Glutamatergic neuron (in vitro differentiated cells): ENCODE data around the gene FAM3A. TPM values are rescaled to one million over a fixed set of nuclear protein-coding genes. Genes with fewer than 3 reads are reported as not detected.
"Not testable (repeated sequence)": the region's sequence is repeated elsewhere in the genome, so short reads cannot be mapped to it uniquely, and the experiment has no call there.

ENCODE experiments used
- DNase-seq: peaks from one replicate; pipeline ENCODE4 v3.0.0; 2022
- H3K27ac Mint-ChIP-seq: one replicate; pipeline ENCODE4 v1.8.0; 2020; ENCODE audit warnings: mild to moderate bottlenecking, mixed read lengths, inconsistent platforms; ENCODE audit not compliant: unreplicated experiment
- H3K27me3 Mint-ChIP-seq: one replicate; pipeline ENCODE4 v1.8.0; 2020; ENCODE audit warnings: mild to moderate bottlenecking, moderate library complexity, mixed read lengths, inconsistent platforms; ENCODE audit not compliant: unreplicated experiment
- H3K36me3 Mint-ChIP-seq: one replicate; pipeline ENCODE4 v1.8.0; 2020; ENCODE audit warnings: mild to moderate bottlenecking, mixed read lengths, inconsistent platforms; ENCODE audit not compliant: unreplicated experiment
- H3K4me1 Mint-ChIP-seq: one replicate; pipeline ENCODE4 v1.8.0; 2020; ENCODE audit warnings: mild to moderate bottlenecking, low read depth, mixed read lengths, inconsistent platforms; ENCODE audit not compliant: unreplicated experiment
- H3K4me3 Mint-ChIP-seq: one replicate; pipeline ENCODE4 v1.8.0; 2020; ENCODE audit warnings: mild to moderate bottlenecking, mixed read lengths, inconsistent platforms; ENCODE audit not compliant: unreplicated experiment
- H3K9me3 Mint-ChIP-seq: one replicate; pipeline ENCODE4 v1.8.0; 2020; ENCODE audit warnings: mild to moderate bottlenecking, moderate library complexity, mixed read lengths, inconsistent platforms; ENCODE audit not compliant: unreplicated experiment
- CTCF ChIP-seq: fragments of 200-600 bp; sonication (generic); IDR thresholded peaks from one replicate; pipeline ENCODE4 v1.5.0; 2021; ENCODE audit not compliant: partially characterized antibody, unreplicated experiment
- long read RNA-seq: library from polyadenylated mRNA; unstranded; transcript quantifications from one replicate; pipeline ENCODE4 v2.0.0, GENCODE V29; 2020; ENCODE audit not compliant: unreplicated experiment
- total RNA-seq: library from RNA; stranded (reverse); fragmentation: NEBNext Ultra II Directional; extraction: Animal tissue kit (Norgen Biotek cat#: 25700); gene quantifications from one replicate; pipeline ENCODE4 v1.2.1, GENCODE V29; 2021; ENCODE audit not compliant: unreplicated experiment

The FAM3A gene
- 32.0 TPM for total RNA-seq
- long read RNA-seq, partial matches to known transcripts, result 5 of 20 reads
- long read RNA-seq, other reads (novel, unspliced or antisense), result 8 of 20 reads

DNA sequence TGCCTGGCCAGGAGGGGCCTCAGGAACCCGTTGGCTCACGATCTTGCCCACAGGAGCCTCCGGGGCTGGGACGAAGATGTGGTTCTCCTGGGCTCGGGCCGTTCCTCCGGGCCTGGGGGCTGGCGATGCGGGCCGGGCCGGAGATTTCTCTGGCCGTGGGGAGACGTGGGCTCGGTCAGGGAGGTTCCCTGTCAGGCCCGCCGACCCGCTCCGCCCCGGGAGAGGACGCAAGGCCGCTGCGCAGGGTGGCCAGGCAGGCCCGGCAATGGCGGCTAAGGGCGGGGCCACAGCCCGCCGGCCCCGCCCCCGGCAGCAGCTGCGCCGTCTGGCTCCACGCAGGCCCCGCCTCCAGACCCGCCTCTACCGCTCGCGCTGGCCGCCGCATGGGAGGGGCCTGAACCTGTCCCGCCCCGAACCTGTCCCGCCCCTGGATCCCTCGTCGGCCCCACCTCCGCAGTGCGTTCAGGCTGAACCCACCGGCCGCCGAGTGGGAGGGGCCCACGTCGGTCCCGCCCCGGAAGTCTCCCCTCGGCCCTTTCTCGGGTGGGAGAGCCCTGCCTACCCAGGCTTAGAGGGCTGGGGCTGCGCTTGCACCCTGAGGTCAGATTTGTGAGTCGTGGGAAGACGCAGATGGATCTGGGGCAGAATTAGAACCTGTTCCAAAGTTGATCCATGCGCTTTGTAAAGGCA is at the start of gene FAM3A:
Gene FAM3A, minus strand, starts transcription at position 267 of the 690 bp plus-strand sequence. CDS start 460 bp downstream, outside the sequence.
- Mint-ChIP-seq H3K4me3 (peak within 1 kb of the TSS; percentile 87), H3K4me1 (peaks cover 6% of the 10 kb centered on the region), H3K27me3 (no peaks in the 10 kb centered on the region), H3K9me3 (no peaks in the 10 kb centered on the region), H3K27ac (peak within 1 kb of the TSS; percentile 86), H3K36me3 (no peaks in the 10 kb centered on the region)
- DNase-seq, result peak; percentile 93
- no peak for TF ChIP-seq CTCF

GRCh38 chrX:154562295-154562694 is 46.3 kb upstream of the FAM3A start:
- not testable (repeated sequence) for H3K4me3 Mint-ChIP-seq, DNase-seq, H3K27me3 Mint-ChIP-seq, H3K27ac Mint-ChIP-seq, H3K4me1 Mint-ChIP-seq, H3K9me3 Mint-ChIP-seq, H3K36me3 Mint-ChIP-seq

DNA sequence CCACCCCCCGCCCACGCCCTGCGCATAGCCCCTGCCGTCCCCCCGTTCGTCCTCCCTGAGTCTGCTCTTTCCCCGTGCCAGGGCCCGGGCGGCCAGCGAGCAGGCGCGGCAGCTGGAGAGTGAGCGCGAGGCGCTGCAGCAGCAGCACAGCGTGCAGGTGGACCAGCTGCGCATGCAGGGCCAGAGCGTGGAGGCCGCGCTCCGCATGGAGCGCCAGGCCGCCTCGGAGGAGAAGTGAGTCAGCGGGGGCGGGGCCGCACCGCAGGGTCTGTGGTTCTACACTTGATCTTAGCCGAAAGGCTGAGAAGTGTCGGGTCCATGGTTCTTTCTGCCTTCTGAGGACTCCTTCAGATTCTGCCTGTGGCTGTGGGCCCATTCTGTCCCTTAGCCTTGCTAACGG is 44.3 kb upstream of the FAM3A start:
- not testable (repeated sequence) for H3K4me1 Mint-ChIP-seq, H3K27ac Mint-ChIP-seq, DNase-seq

DNA sequence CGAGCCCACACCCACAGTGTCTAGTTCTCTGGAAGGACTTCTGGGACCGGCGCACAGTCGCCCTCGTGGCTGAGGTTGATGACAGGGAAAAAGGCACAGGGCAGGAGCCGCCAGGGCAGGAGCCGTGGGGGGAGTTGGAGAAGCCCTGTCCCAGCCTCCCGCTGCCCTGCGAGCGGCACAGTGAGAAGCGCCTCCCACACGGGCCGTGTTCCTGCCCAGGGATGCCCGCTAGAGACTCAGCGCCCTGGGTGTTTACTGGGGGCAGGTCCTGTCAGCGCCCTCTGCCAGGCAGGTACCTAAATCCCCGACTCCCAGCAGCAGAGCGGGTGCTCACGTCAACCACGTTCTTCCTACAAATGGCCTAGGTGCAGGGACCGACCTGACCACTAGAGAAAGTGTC is 42.9 kb upstream of the FAM3A start:
- not testable (repeated sequence) for H3K36me3 Mint-ChIP-seq

More for the DNA sequence above, 44.3 kb upstream of the FAM3A start:
- H3K36me3 Mint-ChIP-seq, H3K27me3 Mint-ChIP-seq, H3K9me3 Mint-ChIP-seq, H3K4me3 Mint-ChIP-seq: not testable (repeated sequence)

GRCh38 chrX:154558060-154558690 is 42.1 kb upstream of the FAM3A start:
- not testable (repeated sequence) for H3K27me3 Mint-ChIP-seq, H3K36me3 Mint-ChIP-seq, H3K9me3 Mint-ChIP-seq, H3K27ac Mint-ChIP-seq, H3K4me3 Mint-ChIP-seq, H3K4me1 Mint-ChIP-seq, DNase-seq

More for the DNA sequence above, 42.9 kb upstream of the FAM3A start:
- H3K27me3 Mint-ChIP-seq, DNase-seq, H3K27ac Mint-ChIP-seq, H3K4me3 Mint-ChIP-seq, H3K4me1 Mint-ChIP-seq, H3K9me3 Mint-ChIP-seq: not testable (repeated sequence)

- not testable (repeated sequence) for H3K4me3 Mint-ChIP-seq, H3K9me3 Mint-ChIP-seq, DNase-seq, H3K4me1 Mint-ChIP-seq, H3K27ac Mint-ChIP-seq, H3K36me3 Mint-ChIP-seq, H3K27me3 Mint-ChIP-seq
Observed at GRCh38 chrX:154552112-154552806, 36.2 kb upstream of the FAM3A start.

GRCh38 chrX:154549766-154550165 is 33.7 kb upstream of the FAM3A start:
- Mint-ChIP-seq H3K36me3 (no peaks in the 10 kb centered on the region), H3K4me3 (no peak overlapping the region), H3K27me3 (no peaks in the 10 kb centered on the region), H3K4me1 (peaks cover 4% of the 10 kb centered on the region), H3K27ac (no peak overlapping the region), H3K9me3 (peaks cover 6% of the 10 kb centered on the region)
- no peak for TF ChIP-seq CTCF
- DNase-seq, result no peak
